ENCODE measurements around the gene CCL27.

GRCh38 chr9:34612788-34613390, 49.6 kb downstream of the CCL27 start:
- no peak for TF ChIP-seq TAF1 (IDR thresholded peaks at IDR 0.05; ENCODE audit: borderline replicate concordance, insufficient read depth, low read length)
- no peak for TF ChIP-seq POLR2AphosphoS5 (IDR thresholded peaks at IDR 0.05; ENCODE audit: low read depth, low read length)

Measured in PFSK-1 (cell line).